Measurements from ENCODE around the gene ZNF460. TPM values are rescaled to one million over a fixed set of nuclear protein-coding genes. Genes with fewer than 3 reads are reported as not detected.
A peak's percentile ranks its signal among the peaks of the same experiment; 100 is the strongest.

ZNF460 gene
- total RNA-seq, 1 experiment from 2014 or later: 43.1 TPM

DNA sequence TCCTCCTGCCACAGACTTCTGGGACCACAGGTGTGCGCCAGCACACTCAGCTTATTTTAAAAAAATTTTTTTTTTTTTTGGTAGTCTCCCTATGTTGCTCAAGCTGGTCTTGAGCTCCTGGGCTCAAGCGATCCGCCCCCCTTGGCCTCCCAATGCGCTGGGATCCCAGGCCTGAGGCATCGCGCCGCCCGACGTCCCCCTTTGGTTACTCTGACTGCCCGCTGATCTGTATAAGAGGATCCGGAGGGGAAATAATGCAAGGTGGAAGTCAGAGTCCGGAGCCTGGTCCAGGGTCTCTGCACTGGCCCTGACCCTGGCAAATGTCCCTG is 40.3 kb upstream of the ZNF460 start (continued):
- TF ChIP-seq ELF1 (IDR thresholded peaks at IDR 0.05; ENCODE audit: borderline replicate concordance, low read depth): no peak
- no peak for TF ChIP-seq EZH2 (IDR thresholded peaks at IDR 0.05)
- TF ChIP-seq SP1 (IDR thresholded peaks at IDR 0.05; ENCODE audit: low read depth): no peak
- TF ChIP-seq, protein P1, sequence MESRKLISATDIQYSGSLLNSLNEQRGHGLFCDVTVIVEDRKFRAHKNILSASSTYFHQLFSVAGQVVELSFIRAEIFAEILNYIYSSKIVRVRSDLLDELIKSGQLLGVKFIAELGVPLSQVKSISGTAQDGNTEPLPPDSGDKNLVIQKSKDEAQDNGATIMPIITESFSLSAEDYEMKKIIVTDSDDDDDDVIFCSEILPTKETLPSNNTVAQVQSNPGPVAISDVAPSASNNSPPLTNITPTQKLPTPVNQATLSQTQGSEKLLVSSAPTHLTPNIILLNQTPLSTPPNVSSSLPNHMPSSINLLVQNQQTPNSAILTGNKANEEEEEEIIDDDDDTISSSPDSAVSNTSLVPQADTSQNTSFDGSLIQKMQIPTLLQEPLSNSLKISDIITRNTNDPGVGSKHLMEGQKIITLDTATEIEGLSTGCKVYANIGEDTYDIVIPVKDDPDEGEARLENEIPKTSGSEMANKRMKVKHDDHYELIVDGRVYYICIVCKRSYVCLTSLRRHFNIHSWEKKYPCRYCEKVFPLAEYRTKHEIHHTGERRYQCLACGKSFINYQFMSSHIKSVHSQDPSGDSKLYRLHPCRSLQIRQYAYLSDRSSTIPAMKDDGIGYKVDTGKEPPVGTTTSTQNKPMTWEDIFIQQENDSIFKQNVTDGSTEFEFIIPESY (IDR thresholded peaks at IDR 0.05; ENCODE audit: extremely low read depth, insufficient replicate concordance, low read length): no peak
- no peak for TF ChIP-seq CBX3 (IDR thresholded peaks at IDR 0.05; ENCODE audit: low read depth)

DNA sequence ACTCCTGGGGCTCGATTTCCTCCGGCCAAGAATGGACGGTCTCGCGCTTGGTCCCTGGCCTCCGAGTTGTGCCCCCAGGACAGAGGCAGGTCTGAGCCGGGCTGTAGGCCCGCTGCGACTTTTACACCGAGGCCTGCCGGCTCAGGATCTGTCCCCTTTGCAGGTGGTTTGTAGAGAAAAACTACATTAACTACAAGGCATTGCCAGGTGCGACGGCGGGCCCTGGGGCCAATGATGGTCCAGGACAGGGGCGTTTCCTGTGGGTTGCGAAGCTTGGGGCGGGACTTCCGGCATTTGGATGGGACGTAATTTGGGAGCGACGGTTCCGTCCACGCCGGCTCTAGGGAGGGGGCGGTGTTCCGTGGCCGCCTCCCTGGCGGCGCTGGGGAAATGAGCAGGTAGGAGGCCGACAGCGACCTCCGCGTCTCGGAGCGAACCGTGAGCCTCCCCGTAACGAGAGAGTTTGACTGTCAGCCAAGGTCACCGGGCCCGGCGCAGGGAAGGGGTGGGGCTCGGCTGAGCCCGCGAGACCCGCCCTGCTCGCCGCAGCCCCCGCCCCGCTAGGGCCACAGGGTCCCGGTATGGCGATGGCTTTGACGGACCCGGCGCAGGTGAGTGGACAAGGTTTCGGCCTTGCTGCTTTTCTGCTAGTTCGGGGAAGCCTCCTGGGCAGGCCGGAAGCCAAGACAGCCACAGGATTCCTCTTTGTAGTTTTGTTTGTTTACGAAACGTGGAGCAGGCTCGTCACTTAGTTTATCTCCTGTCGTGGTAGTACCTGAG is 39.8 kb upstream of the ZNF460 start, which contains the start of gene ZNF805:
ZNF805 (plus strand) TSS at position 322 of the 780 bp plus-strand sequence; CDS start at position 582, 260 bp downstream.
- intact Hi-C loops (cut with micrococcal nuclease): loop anchor here (1.0 kb wide), 1 partner anchor 40 kb away; the partner anchor contains the start of gene ZNF460
- BruUV-seq (replicated peaks): TSS peak; percentile 52
- TF ChIP-seq ELF1 (IDR thresholded peaks at IDR 0.05; ENCODE audit: borderline replicate concordance, low read depth) (peak; percentile 59), CEBPB (IDR thresholded peaks at IDR 0.05; ENCODE audit: low read depth) (no peak), EZH2phosphoT487 (IDR thresholded peaks at IDR 0.05; ENCODE audit: borderline replicate concordance) (no peak), EGR1 (IDR thresholded peaks at IDR 0.05; ENCODE audit: low read depth) (peak; percentile 74), YY1 (IDR thresholded peaks at IDR 0.05; ENCODE audit: extremely low read depth, insufficient replicate concordance, low read depth, low read length) (peak; percentile 21), ZFX (IDR thresholded peaks at IDR 0.05) (peak; percentile 56), POLR2A (IDR thresholded peaks at IDR 0.05; ENCODE audit: borderline replicate concordance, extremely low read depth, insufficient read depth, insufficient read length) (peak; percentile 58), SIN3A (IDR thresholded peaks at IDR 0.05; ENCODE audit: low read depth) (no peak), ZNF274 (IDR thresholded peaks at IDR 0.05; ENCODE audit: low read depth, low read length) (no peak), FOSL1 (IDR thresholded peaks at IDR 0.05; ENCODE audit: low read depth) (no peak), EZH2 (IDR thresholded peaks at IDR 0.05) (no peak), CBX3 (IDR thresholded peaks at IDR 0.05; ENCODE audit: low read depth) (no peak; the same call in 1 of the 2 replicates), POLR2AphosphoS5 (IDR thresholded peaks at IDR 0.05; ENCODE audit: low read depth, low read length) (peak; percentile 62), SP1 (IDR thresholded peaks at IDR 0.05; ENCODE audit: low read depth) (peak; percentile 84), JUND (IDR thresholded peaks at IDR 0.05) (no peak)
- TF ChIP-seq, protein P2, sequence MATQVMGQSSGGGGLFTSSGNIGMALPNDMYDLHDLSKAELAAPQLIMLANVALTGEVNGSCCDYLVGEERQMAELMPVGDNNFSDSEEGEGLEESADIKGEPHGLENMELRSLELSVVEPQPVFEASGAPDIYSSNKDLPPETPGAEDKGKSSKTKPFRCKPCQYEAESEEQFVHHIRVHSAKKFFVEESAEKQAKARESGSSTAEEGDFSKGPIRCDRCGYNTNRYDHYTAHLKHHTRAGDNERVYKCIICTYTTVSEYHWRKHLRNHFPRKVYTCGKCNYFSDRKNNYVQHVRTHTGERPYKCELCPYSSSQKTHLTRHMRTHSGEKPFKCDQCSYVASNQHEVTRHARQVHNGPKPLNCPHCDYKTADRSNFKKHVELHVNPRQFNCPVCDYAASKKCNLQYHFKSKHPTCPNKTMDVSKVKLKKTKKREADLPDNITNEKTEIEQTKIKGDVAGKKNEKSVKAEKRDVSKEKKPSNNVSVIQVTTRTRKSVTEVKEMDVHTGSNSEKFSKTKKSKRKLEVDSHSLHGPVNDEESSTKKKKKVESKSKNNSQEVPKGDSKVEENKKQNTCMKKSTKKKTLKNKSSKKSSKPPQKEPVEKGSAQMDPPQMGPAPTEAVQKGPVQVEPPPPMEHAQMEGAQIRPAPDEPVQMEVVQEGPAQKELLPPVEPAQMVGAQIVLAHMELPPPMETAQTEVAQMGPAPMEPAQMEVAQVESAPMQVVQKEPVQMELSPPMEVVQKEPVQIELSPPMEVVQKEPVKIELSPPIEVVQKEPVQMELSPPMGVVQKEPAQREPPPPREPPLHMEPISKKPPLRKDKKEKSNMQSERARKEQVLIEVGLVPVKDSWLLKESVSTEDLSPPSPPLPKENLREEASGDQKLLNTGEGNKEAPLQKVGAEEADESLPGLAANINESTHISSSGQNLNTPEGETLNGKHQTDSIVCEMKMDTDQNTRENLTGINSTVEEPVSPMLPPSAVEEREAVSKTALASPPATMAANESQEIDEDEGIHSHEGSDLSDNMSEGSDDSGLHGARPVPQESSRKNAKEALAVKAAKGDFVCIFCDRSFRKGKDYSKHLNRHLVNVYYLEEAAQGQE (IDR thresholded peaks at IDR 0.05; ENCODE audit: low read depth): no peak
- TF ChIP-seq, protein P3, sequence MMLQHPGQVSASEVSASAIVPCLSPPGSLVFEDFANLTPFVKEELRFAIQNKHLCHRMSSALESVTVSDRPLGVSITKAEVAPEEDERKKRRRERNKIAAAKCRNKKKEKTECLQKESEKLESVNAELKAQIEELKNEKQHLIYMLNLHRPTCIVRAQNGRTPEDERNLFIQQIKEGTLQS (IDR thresholded peaks at IDR 0.05): no peak
- TF ChIP-seq, protein P4, sequence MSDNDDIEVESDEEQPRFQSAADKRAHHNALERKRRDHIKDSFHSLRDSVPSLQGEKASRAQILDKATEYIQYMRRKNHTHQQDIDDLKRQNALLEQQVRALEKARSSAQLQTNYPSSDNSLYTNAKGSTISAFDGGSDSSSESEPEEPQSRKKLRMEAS (IDR thresholded peaks at IDR 0.05): peak; percentile 90

More for the DNA sequence above, 39.8 kb upstream of the ZNF460 start, which contains the start of gene ZNF805:
- ChIA-PET POLR2A (no interaction called here), CTCF (no interaction called here), RAD21 (ENCODE audit: low non-redundant PET in 1 of 2, low total read pairs in 2 of 2, uncharacterized antibody in 2 of 2, unreplicated experiment in 2 of 2) (no interaction called here)
- peaks cover 32% of the 10 kb centered on the region for H3K79me2 ChIP-seq (ENCODE audit: insufficient read depth, low read length)
- peak within 1 kb of the TSS; percentile 81 for H3K27ac ChIP-seq (ENCODE audit: low read depth, low read length)
- H3K36me3 ChIP-seq (ENCODE audit: control insufficient read depth in 1 of 2, insufficient read depth in 2 of 2, low read length in 2 of 2): peaks cover 0 to 2% of the 10 kb centered on the region in 2 experiments; a peak in 1 of 4 replicates
- peaks cover 6 to 16% of the 10 kb centered on the region in 2 experiments; a peak in 3 of 4 replicates for H3K4me1 ChIP-seq (ENCODE audit: control insufficient read depth in 1 of 2, insufficient read depth in 2 of 2, low read length in 2 of 2)
- no peak within 1 kb of the TSS for H2AFZ ChIP-seq (ENCODE audit: low read depth, low read length, poor library complexity, severe bottlenecking)
- H3K9me3 ChIP-seq (ENCODE audit: control insufficient read depth in 1 of 2, insufficient read depth in 1 of 2, low read depth in 1 of 2, low read length in 2 of 2): no peaks in the 10 kb centered on the region
- H3K4me2 ChIP-seq (ENCODE audit: low read length): peak within 1 kb of the TSS; percentile 80
- no peaks in the 10 kb centered on the region for H3K27me3 ChIP-seq (ENCODE audit: insufficient read depth, low read length)
- H4K20me1 ChIP-seq (ENCODE audit: insufficient read depth): no peaks in the 10 kb centered on the region
- H3K9me2 ChIP-seq (ENCODE audit: insufficient read depth): no peaks in the 10 kb centered on the region
- H3K9ac ChIP-seq (ENCODE audit: low read length): peak within 1 kb of the TSS; percentile 75
- DNase-seq (ENCODE audit: low read depth, low spot score): peak; percentile 88
- peak; percentile 94 for ATAC-seq
- peak within 1 kb of the TSS; percentile 82 to 90 for H3K4me3 ChIP-seq (replicated peaks in 1 of 2; ENCODE audit: low read depth in 1 of 2, low read length in 2 of 2)

All from HCT116 (cell line).